PC-9 (cell line): ENCODE data around the gene OGDH. TPM values are rescaled to one million over a fixed set of nuclear protein-coding genes. Genes with fewer than 3 reads are reported as not detected.
A peak's percentile ranks its signal among the peaks of the same experiment; 100 is the strongest.

Source experiments
- BruUV-seq: library from RNA; stranded (reverse); fragments of 400-500 nt; replicated peaks from 2 replicates; lab custom pipeline; 2021; lab: Mats Ljungman, UMichigan
- CTCF ChIA-PET: fragments of 300-600 bp; sonication (Branson Sonifier 250); formaldehyde crosslinking; loops from one replicate; lab custom pipeline; 2022; ENCODE audit warnings: antibody characterized with exemption; lab: Charles Lee
- POLR2A ChIA-PET: fragments of 300-600 bp; sonication (Branson Sonifier 250); formaldehyde crosslinking; loops from one replicate; lab custom pipeline; 2022; ENCODE audit warnings: antibody characterized with exemption; ENCODE audit not compliant: unreplicated experiment; lab: Charles Lee
- DNase-seq, 2 experiments: peaks; one replicate each; pipeline versions ENCODE4 v3.0.0 to v3.0.0-alpha.2; 2015 to 2022; ENCODE audit warnings: mixed read lengths in 1 of 2
- H2AFZ ChIP-seq: fragments of 200-600 bp; sonication (generic); 2 replicates; pipeline ENCODE4 v1.8.1; 2017; ENCODE audit warnings: antibody characterized with exemption
- H3F3A ChIP-seq: fragments of 200-600 bp; sonication (generic); 2 replicates; pipeline ENCODE4 v1.8.1; 2017; ENCODE audit warnings: antibody characterized with exemption, mild to moderate bottlenecking, low read depth; ENCODE audit not compliant: insufficient read depth
- H3K27ac ChIP-seq: fragments of 200-600 bp; sonication (generic); 2 replicates; pipeline ENCODE4 v1.6.1; 2016; ENCODE audit warnings: mixed run types
- H3K27me3 ChIP-seq: fragments of 200-600 bp; sonication (generic); 2 replicates; pipeline ENCODE4 v1.6.1; 2016; ENCODE audit warnings: low read depth, mixed run types; ENCODE audit not compliant: insufficient read depth
- H3K36me3 ChIP-seq: fragments of 200-600 bp; sonication (generic); 2 replicates; pipeline ENCODE4 v1.6.1; 2016; ENCODE audit warnings: low read depth, mixed run types
- H3K4me1 ChIP-seq: fragments of 200-600 bp; sonication (generic); replicated peaks from 2 replicates; pipeline ENCODE4 v1.6.1; 2016; ENCODE audit warnings: mixed run types; ENCODE audit not compliant: insufficient read depth
- H3K4me2 ChIP-seq: fragments of 200-600 bp; sonication (generic); 2 replicates; pipeline ENCODE4 v1.6.1; 2017; ENCODE audit warnings: mixed run types
- H3K4me3 ChIP-seq: fragments of 200-600 bp; sonication (generic); 2 replicates; pipeline ENCODE4 v1.6.1; 2016; ENCODE audit warnings: mixed run types
- H3K79me2 ChIP-seq: fragments of 200-600 bp; sonication (generic); 2 replicates; pipeline ENCODE4 v1.6.1; 2017; ENCODE audit warnings: low read depth, mixed run types
- H3K9me2 ChIP-seq: fragments of 200-600 bp; sonication (generic); 2 replicates; pipeline ENCODE4 v1.8.1; 2017; ENCODE audit warnings: mild to moderate bottlenecking; ENCODE audit not compliant: insufficient read depth
- H3K9me3 ChIP-seq: fragments of 200-600 bp; sonication (generic); 2 replicates; pipeline ENCODE4 v1.8.1; 2016; ENCODE audit warnings: low read depth; ENCODE audit not compliant: insufficient read depth
- H4K20me1 ChIP-seq: fragments of 200-600 bp; sonication (generic); 2 replicates; pipeline ENCODE4 v1.8.1; 2017; ENCODE audit not compliant: insufficient read depth
- EZH2 ChIP-seq: fragments of 200-600 bp; sonication (generic); IDR thresholded peaks from 2 replicates; pipeline ENCODE4 v1.8.0; 2017; ENCODE audit warnings: antibody characterized with exemption, low read depth
- intact Hi-C: fragments of 100-400 bp; cut with micrococcal nuclease; formaldehyde crosslinking; loops from one replicate; pipeline ENCODE4 v1.10.0; 2022; ENCODE audit not compliant: unreplicated experiment
- total RNA-seq: library from RNA; stranded (reverse); gene quantifications from 2 replicates; pipeline ENCODE4 v1.2.3, GENCODE V29; 2021
- TF ChIP-seq, protein P1 (sequence below): fragments of 200-600 bp; sonication (generic); conservative IDR thresholded peaks from 2 replicates; pipeline ENCODE4 v1.6.1; 2017; ENCODE audit warnings: mixed run types, antibody characterized with exemption, mild to moderate bottlenecking, moderate library complexity

OGDH gene
- total RNA-seq, 1 experiment from 2014 or later: 135 TPM

DNA sequence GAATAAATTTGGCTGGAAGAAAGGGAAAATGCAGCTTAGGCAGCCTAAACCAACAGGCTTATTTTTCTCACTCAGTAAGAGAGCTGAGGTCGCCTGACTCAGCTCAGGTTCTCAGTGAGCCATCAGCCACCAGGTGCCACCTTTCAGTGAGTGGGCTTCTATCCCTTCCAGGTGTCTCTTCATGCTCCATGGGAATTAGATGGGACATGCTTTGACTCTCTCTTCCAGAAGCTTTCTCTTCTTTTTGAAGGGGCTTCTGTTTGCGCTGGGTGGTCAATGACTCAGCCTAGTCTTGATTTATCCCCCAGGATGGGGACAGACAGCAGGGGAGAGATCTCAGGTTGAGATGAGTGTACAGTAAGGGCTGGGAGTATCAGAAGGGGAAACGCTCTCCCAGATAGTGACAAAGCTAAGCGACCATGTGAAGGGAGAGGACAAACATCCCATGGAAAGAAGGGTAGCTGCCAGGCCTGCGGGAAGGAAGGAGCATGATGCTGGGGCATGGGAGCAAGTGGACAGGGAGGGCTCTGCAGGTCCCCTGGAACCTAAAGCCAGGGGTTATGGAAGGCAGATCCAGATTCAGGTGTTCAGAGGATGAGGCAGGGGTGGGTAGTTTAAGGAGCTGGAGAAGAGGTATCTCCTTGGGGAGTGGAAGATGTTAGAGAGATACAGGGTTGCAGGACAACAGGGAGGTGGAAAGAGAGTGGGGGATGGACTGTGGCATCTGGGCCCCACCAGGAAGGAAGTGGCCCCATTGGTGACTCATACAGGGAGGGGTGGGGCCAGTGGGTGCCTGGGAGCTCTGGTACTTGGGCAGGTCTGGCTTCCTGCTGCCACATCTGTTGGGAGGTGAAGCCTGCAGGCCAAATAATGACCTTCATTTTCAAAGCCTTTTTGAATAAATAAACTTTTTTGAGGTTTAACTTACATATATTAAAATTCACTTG, 32.5 kb downstream of the OGDH start:
- no peak overlapping the region for H2AFZ ChIP-seq
- POLR2A ChIA-PET: interaction anchor here (0.6 to 1.7 kb wide), 7 partner anchors 19 to 127 kb away, joined by 3 to 10 read pairs (median 5); partner anchors contain the start of gene OGDH

DNA sequence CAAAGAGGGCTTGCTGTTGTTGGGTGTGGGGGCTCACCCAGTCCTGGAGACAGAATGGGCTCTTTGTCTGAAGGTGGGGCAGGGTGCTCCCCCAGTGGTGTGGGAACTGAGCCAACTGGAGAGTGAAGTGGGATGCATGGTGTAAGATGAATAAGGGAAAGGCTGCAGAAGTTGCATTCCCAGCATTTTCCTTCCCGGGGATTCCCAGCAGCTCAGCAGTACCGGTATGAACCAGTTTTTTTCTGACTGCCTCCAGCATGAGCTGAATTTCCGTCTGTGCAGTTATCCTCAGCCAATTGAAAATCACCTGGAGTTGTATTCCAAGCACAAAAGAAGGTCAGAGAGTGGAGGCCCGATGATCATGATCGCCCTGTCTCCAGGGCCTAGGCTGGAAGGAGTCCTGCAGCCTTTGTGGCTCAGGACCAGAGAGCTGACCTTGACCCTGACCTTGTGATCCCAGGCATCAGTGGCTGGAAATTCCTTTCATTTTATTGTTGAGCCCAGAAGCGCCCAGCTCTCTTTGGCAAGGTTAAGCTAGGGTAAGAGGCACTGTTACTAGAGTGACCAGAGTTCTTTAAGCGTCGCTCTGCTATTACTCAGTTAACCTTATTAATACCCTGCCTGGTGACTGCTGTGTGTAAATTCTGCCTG, 33.4 kb downstream of the OGDH start:
- Histone ChIP-seq H2AFZ (no peak overlapping the region), H3K4me2 (peak overlapping the region; percentile 67), H3K27me3 (no peaks in the 10 kb centered on the region), H3K9me2 (no peaks in the 10 kb centered on the region), H3K79me2 (peaks cover 53% of the 10 kb centered on the region), H4K20me1 (no peaks in the 10 kb centered on the region), H3K9me3 (no peaks in the 10 kb centered on the region), H3F3A (peaks cover 62% of the 10 kb centered on the region), H3K4me3 (peak overlapping the region; percentile 12; the same call in 1 of the 2 replicates), H3K27ac (peak overlapping the region; percentile 96), H3K4me1 (peaks cover 58% of the 10 kb centered on the region), H3K36me3 (peaks cover 16% of the 10 kb centered on the region)
- ChIA-PET POLR2A (interaction anchor here (0.5 to 1.7 kb wide), 13 partner anchors 20 to 1929 kb away, joined by 3 to 9 read pairs (median 5); partner anchors contain the start of genes DDX56 and OGDH), CTCF (interaction anchor here (1.2 to 1.4 kb wide), 2 partner anchors 51 to 496 kb away, joined by 4 to 5 read pairs; no protein-coding TSS in a partner anchor)
- TF ChIP-seq, protein P1, sequence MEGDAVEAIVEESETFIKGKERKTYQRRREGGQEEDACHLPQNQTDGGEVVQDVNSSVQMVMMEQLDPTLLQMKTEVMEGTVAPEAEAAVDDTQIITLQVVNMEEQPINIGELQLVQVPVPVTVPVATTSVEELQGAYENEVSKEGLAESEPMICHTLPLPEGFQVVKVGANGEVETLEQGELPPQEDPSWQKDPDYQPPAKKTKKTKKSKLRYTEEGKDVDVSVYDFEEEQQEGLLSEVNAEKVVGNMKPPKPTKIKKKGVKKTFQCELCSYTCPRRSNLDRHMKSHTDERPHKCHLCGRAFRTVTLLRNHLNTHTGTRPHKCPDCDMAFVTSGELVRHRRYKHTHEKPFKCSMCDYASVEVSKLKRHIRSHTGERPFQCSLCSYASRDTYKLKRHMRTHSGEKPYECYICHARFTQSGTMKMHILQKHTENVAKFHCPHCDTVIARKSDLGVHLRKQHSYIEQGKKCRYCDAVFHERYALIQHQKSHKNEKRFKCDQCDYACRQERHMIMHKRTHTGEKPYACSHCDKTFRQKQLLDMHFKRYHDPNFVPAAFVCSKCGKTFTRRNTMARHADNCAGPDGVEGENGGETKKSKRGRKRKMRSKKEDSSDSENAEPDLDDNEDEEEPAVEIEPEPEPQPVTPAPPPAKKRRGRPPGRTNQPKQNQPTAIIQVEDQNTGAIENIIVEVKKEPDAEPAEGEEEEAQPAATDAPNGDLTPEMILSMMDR: no peak; the same call in 1 of the 2 replicates
- TF ChIP-seq EZH2: no peak
- intact Hi-C loops: loop anchor here (1.0 to 2.0 kb wide), 6 partner anchors 21 to 157 kb away; partner anchors contain the start of genes OGDH, PPIA and ZMIZ2
- BruUV-seq: no TSS peak
- DNase-seq: peak; percentile 73 to 75

More for the DNA sequence above, 32.5 kb downstream of the OGDH start:
- Histone ChIP-seq H3K36me3 (peaks cover 15% of the 10 kb centered on the region), H3K27me3 (no peaks in the 10 kb centered on the region), H3K4me1 (peaks cover 67% of the 10 kb centered on the region), H3K9me2 (no peaks in the 10 kb centered on the region), H3K4me3 (peak overlapping the region; percentile 12; the same call in 1 of the 2 replicates), H3K79me2 (peaks cover 61% of the 10 kb centered on the region), H4K20me1 (no peaks in the 10 kb centered on the region), H3K9me3 (no peaks in the 10 kb centered on the region), H3F3A (peaks cover 70% of the 10 kb centered on the region), H3K27ac (peak overlapping the region; percentile 96), H3K4me2 (peak overlapping the region; percentile 67)
- DNase-seq: peak; percentile 90 to 93
- TF ChIP-seq, protein P1: no peak; the same call in 1 of the 2 replicates
- TF ChIP-seq EZH2: no peak
- CTCF ChIA-PET: interaction anchor here (1.2 to 1.4 kb wide), 3 partner anchors 16 to 497 kb away, joined by 3 to 5 read pairs (median 4); no protein-coding TSS in a partner anchor
- intact Hi-C loops: loop anchor here (1.0 to 2.0 kb wide), 6 partner anchors 21 to 158 kb away; partner anchors contain the start of genes OGDH, PPIA and ZMIZ2
- TSS peak; percentile 97 for BruUV-seq

GRCh38 chr7:44643206-44643605, 36.8 kb downstream of the OGDH start:
- TF ChIP-seq, protein P1: no peak
- no peak for TF ChIP-seq EZH2
- peaks cover 25% of the 10 kb centered on the region for H3K36me3 ChIP-seq
- no peaks in the 10 kb centered on the region for H3K9me2 ChIP-seq
- H3F3A ChIP-seq: peaks cover 37% of the 10 kb centered on the region
- H3K4me3 ChIP-seq: no peak overlapping the region
- ChIA-PET CTCF (interaction anchor here (0.7 kb wide), 1 partner anchor 262 kb away, joined by 7 read pairs; no protein-coding TSS in a partner anchor), POLR2A (no interaction called here)
- BruUV-seq: no TSS peak
- DNase-seq: no peak
- intact Hi-C loops: no loop called here
- no peak overlapping the region for H3K4me2 ChIP-seq
- no peak overlapping the region for H3K27ac ChIP-seq
- no peaks in the 10 kb centered on the region for H3K9me3 ChIP-seq
- no peak overlapping the region for H2AFZ ChIP-seq
- H3K79me2 ChIP-seq: peaks cover 31% of the 10 kb centered on the region
- no peaks in the 10 kb centered on the region for H3K27me3 ChIP-seq
- H4K20me1 ChIP-seq: no peaks in the 10 kb centered on the region
- peaks cover 28% of the 10 kb centered on the region for H3K4me1 ChIP-seq
